KBM-7 (cell line): ENCODE data around the gene ZBED5.
A peak's percentile ranks its signal among the peaks of the same experiment; 100 is the strongest.
"Not testable (repeated sequence)": the region's sequence is repeated elsewhere in the genome, so short reads cannot be mapped to it uniquely, and the experiment has no call there.

Experiments used
- DNase-seq: peaks from one replicate; pipeline ENCODE4 v3.0.0-alpha.2; 2015
- in situ Hi-C: fragments of 300-500 bp; cut with MboI; formaldehyde crosslinking; loops from 2 replicates; pipeline ENCODE4 v1.14.3; 2020; ENCODE audit warnings: low sequenced_read_pairs, low pct_unique_long_range_greater_than_20kb, mixed read lengths

ZBED5 gene

GRCh38 chr11:10884292-10884691 is 26.4 kb upstream of the ZBED5 start:
- DNase-seq, in situ Hi-C loops: not testable (repeated sequence)

GRCh38 chr11:10881892-10882291 is 24.0 kb upstream of the ZBED5 start:
- in situ Hi-C loops, result no loop called here

GRCh38 chr11:10878408-10879214 is 20.8 kb upstream of the ZBED5 start:
- DNase-seq, result peak; percentile 92

More at GRCh38 chr11:10881892-10882291, 24.0 kb upstream of the ZBED5 start:
- DNase-seq, result no peak

GRCh38 chr11:10876158-10876557 is 18.3 kb upstream of the ZBED5 start:
- no peak for DNase-seq
- in situ Hi-C loops, result no loop called here

More at GRCh38 chr11:10878408-10879214, 20.8 kb upstream of the ZBED5 start:
- in situ Hi-C loops, result no loop called here

GRCh38 chr11:10875430-10876021 is 17.7 kb upstream of the ZBED5 start:
- DNase-seq, result no peak
- in situ Hi-C loops, result no loop called here

GRCh38 chr11:10872097-10872496 is 14.2 kb upstream of the ZBED5 start:
- in situ Hi-C loops, result no loop called here
- DNase-seq, result no peak

GRCh38 chr11:10868352-10868751 is 10.5 kb upstream of the ZBED5 start:
- no peak for DNase-seq
- in situ Hi-C loops, result no loop called here

GRCh38 chr11:10866893-10867331 is 9.1 kb upstream of the ZBED5 start:
- DNase-seq, result no peak
- in situ Hi-C loops, result no loop called here

GRCh38 chr11:10865837-10866270 is 8.0 kb upstream of the ZBED5 start:
- in situ Hi-C loops, result no loop called here

GRCh38 chr11:10864688-10865087 is 6.8 kb upstream of the ZBED5 start:
- in situ Hi-C loops, result no loop called here
- DNase-seq, result no peak

More at GRCh38 chr11:10865837-10866270, 8.0 kb upstream of the ZBED5 start:
- DNase-seq, result no peak

GRCh38 chr11:10862446-10862845 is 4.6 kb upstream of the ZBED5 start:
- DNase-seq, result no peak
- in situ Hi-C loops, result no loop called here

GRCh38 chr11:10861799-10862198 is 3.9 kb upstream of the ZBED5 start:
- DNase-seq, result no peak
- in situ Hi-C loops, result no loop called here

GRCh38 chr11:10861047-10861446 is 3.2 kb upstream of the ZBED5 start:
- in situ Hi-C loops, result no loop called here
- no peak for DNase-seq

- peak; percentile 72 for DNase-seq
- in situ Hi-C loops, result no loop called here
Observed at GRCh38 chr11:10858439-10859325, 829 bp upstream of the ZBED5 start.

GRCh38 chr11:10857459-10857708 is 469 bp downstream of the ZBED5 start:
- in situ Hi-C loops, result no loop called here
- no peak for DNase-seq

- in situ Hi-C loops, result no loop called here
- no peak for DNase-seq
Observed at GRCh38 chr11:10856689-10857458, 979 bp downstream of the ZBED5 start.

GRCh38 chr11:10855295-10855694 is 2.6 kb downstream of the ZBED5 start:
- no peak for DNase-seq
- in situ Hi-C loops, result no loop called here

GRCh38 chr11:10847960-10848860 is 9.6 kb downstream of the ZBED5 start:
- no peak for DNase-seq

More at GRCh38 chr11:10847960-10848860, 9.6 kb downstream of the ZBED5 start:
- in situ Hi-C loops, result no loop called here
